ENCODE data around the gene STBD1.
A peak's percentile ranks its signal among the peaks of the same experiment; 100 is the strongest.
"Not testable (repeated sequence)": the region's sequence is repeated elsewhere in the genome, so short reads cannot be mapped to it uniquely, and the experiment has no call there.

STBD1 gene

GRCh38 chr4:76325072-76325471, 18.5 kb downstream of the STBD1 start:
- no peak for DNase-seq (ENCODE audit: low spot score)

GRCh38 chr4:76326515-76326914, 20.0 kb downstream of the STBD1 start:
- DNase-seq (ENCODE audit: low spot score), result no peak

GRCh38 chr4:76334885-76335284, 28.4 kb downstream of the STBD1 start:
- no peak for DNase-seq (ENCODE audit: low spot score)

GRCh38 chr4:76339364-76339763, 32.8 kb downstream of the STBD1 start:
- no peak for DNase-seq (ENCODE audit: low spot score)

GRCh38 chr4:76341063-76341462, 34.5 kb downstream of the STBD1 start:
- peak; percentile 47 for DNase-seq (ENCODE audit: low spot score)

- DNase-seq (ENCODE audit: low spot score), result no peak
Measured at GRCh38 chr4:76342191-76342590, 35.7 kb downstream of the STBD1 start.

- DNase-seq (ENCODE audit: low spot score), result no peak
Measured at GRCh38 chr4:76342803-76343202, 36.3 kb downstream of the STBD1 start.

- DNase-seq (ENCODE audit: low spot score), result no peak
Measured at GRCh38 chr4:76354517-76355473, 48.3 kb downstream of the STBD1 start.

GRCh38 chr4:76357981-76358380, 51.4 kb downstream of the STBD1 start:
- no peak for DNase-seq (ENCODE audit: low spot score)

- DNase-seq (ENCODE audit: low spot score), result not testable (repeated sequence)
Measured at GRCh38 chr4:76359881-76360466, 53.4 kb downstream of the STBD1 start.

Measured in AG08395 (cell line).